NT2/D1 (cell line): Measurements from ENCODE around the gene SPATA32.

Source experiments
- DNase-seq: peaks from one replicate; pipeline ENCODE4 v3.0.0-alpha.2; 2011; ENCODE audit warnings: low read depth, low spot score
- H3K27me3 ChIP-seq: 2 replicates; pipeline ENCODE4 v1.6.0; 2011; ENCODE audit warnings: mild to moderate bottlenecking; ENCODE audit not compliant: insufficient read length, insufficient read depth
- H3K36me3 ChIP-seq: 2 replicates; pipeline ENCODE4 v1.6.1; 2011; ENCODE audit warnings: mild to moderate bottlenecking, low read length, mixed read lengths; ENCODE audit not compliant: insufficient read depth, insufficient read length
- H3K4me1 ChIP-seq: 2 replicates; pipeline ENCODE4 v1.5.1; 2011; ENCODE audit not compliant: insufficient read depth, insufficient read length
- H3K4me3 ChIP-seq: 2 replicates; pipeline ENCODE4 v1.5.1; 2011; ENCODE audit warnings: low read depth; ENCODE audit not compliant: insufficient read length
- H3K9ac ChIP-seq: 2 replicates; pipeline ENCODE4 v1.6.0; 2011; ENCODE audit warnings: low read depth; ENCODE audit not compliant: insufficient read length
- H3K9me3 ChIP-seq: 2 replicates; pipeline ENCODE4 v1.5.1; 2011; ENCODE audit warnings: mild to moderate bottlenecking, low read length; ENCODE audit not compliant: insufficient read depth
- SUZ12 ChIP-seq: IDR thresholded peaks from 2 replicates; pipeline ENCODE4 v1.6.1; 2011; ENCODE audit not compliant: insufficient read length, insufficient read depth; ENCODE audit errors: extremely low read depth
- YY1 ChIP-seq: IDR thresholded peaks from 2 replicates; pipeline ENCODE4 v1.6.1; 2011; ENCODE audit not compliant: insufficient read length, insufficient read depth
- ZNF274 ChIP-seq: IDR thresholded peaks from 2 replicates; pipeline ENCODE4 v1.6.1; 2011; ENCODE audit warnings: mild to moderate bottlenecking, low read depth, low read length

Gene SPATA32

GRCh38 chr17:45222014-45222288 lies 39.9 kb downstream of the SPATA32 start:
- no peak for TF ChIP-seq ZNF274
- TF ChIP-seq YY1, result no peak
- peak; percentile 18 for TF ChIP-seq SUZ12
- Histone ChIP-seq H3K4me1 (peaks cover 22% of the 10 kb centered on the region), H3K9ac (peak overlapping the region; percentile 74), H3K36me3 (no peaks in the 10 kb centered on the region), H3K9me3 (no peaks in the 10 kb centered on the region), H3K27me3 (peaks cover 57% of the 10 kb centered on the region), H3K4me3 (peak overlapping the region; percentile 45)
- DNase-seq, result no peak

- H3K27me3 ChIP-seq, result peaks cover 57% of the 10 kb centered on the region
- DNase-seq, result no peak
- H3K9me3 ChIP-seq, result no peaks in the 10 kb centered on the region
- peak within 1 kb of the TSS; percentile 45 for H3K4me3 ChIP-seq
- TF ChIP-seq YY1 (no peak), ZNF274 (no peak), SUZ12 (no peak)
- H3K4me1 ChIP-seq, result peaks cover 22% of the 10 kb centered on the region
- H3K9ac ChIP-seq, result peak within 1 kb of the TSS; percentile 74
- no peaks in the 10 kb centered on the region for H3K36me3 ChIP-seq
These were observed 40.5 kb downstream of the SPATA32 start, which contains the start of gene FMNL1 for GRCh38 chr17:45221081-45222013. TSS of gene FMNL1 (plus strand) at chr17:45221885. CDS start at chr17:45222125, 240 bp downstream.

GRCh38 chr17:45220079-45220478 lies 41.8 kb downstream of the SPATA32 start:
- Histone ChIP-seq H3K4me3 (no peak overlapping the region), H3K27me3 (peaks cover 54% of the 10 kb centered on the region), H3K9me3 (no peaks in the 10 kb centered on the region), H3K4me1 (peaks cover 14% of the 10 kb centered on the region), H3K9ac (no peak overlapping the region), H3K36me3 (no peaks in the 10 kb centered on the region)
- no peak for TF ChIP-seq SUZ12
- TF ChIP-seq ZNF274, result no peak
- TF ChIP-seq YY1, result no peak
- DNase-seq, result no peak

- H3K4me1 ChIP-seq, result peaks cover 11% of the 10 kb centered on the region
- TF ChIP-seq YY1 (no peak), SUZ12 (no peak), ZNF274 (no peak)
- DNase-seq, result peak; percentile 61
- H3K4me3 ChIP-seq, result no peak overlapping the region
- H3K9me3 ChIP-seq, result no peaks in the 10 kb centered on the region
- no peak overlapping the region for H3K9ac ChIP-seq
- no peaks in the 10 kb centered on the region for H3K36me3 ChIP-seq
- H3K27me3 ChIP-seq, result peaks cover 48% of the 10 kb centered on the region
These were observed 42.8 kb downstream of the SPATA32 start for GRCh38 chr17:45218895-45219661.
